Measurements from ENCODE around the gene BPIFA1. TPM values are rescaled to one million over a fixed set of nuclear protein-coding genes. Genes with fewer than 3 reads are reported as not detected.

Gene BPIFA1
- total and polyA plus RNA-seq, 2 donors (not counting 1 experiment from before 2014, with no cell fraction given), result not detected

- DNase-seq (ENCODE audit: low read depth in 2 of 2), result no peak
- Histone ChIP-seq H3K4me3 (replicated peaks in 1 of 4; ENCODE audit: control extremely low read depth in 1 of 4, insufficient read depth in 1 of 4, low read depth in 3 of 4, low read length in 4 of 4) (no peak overlapping the region), H3K36me3 (ENCODE audit: control insufficient read depth, insufficient read depth, low read length) (no peaks in the 10 kb centered on the region), H3K27ac (ENCODE audit: insufficient read depth, low read length) (no peak overlapping the region), H3K9me3 (ENCODE audit: control insufficient read depth, insufficient read depth, low read depth, low read length) (no peaks in the 10 kb centered on the region), H3K27me3 (ENCODE audit: control insufficient read depth, insufficient read depth, low read length) (peaks cover 3% of the 10 kb centered on the region), H2AFZ (ENCODE audit: low read length) (no peak overlapping the region), H3K4me2 (ENCODE audit: extremely low read depth, insufficient read depth, low read length) (no peak overlapping the region), H3K4me1 (ENCODE audit: control insufficient read depth, extremely low read depth, insufficient read depth, low read length) (no peaks in the 10 kb centered on the region), H3K79me2 (ENCODE audit: control insufficient read depth, insufficient read depth, low read length) (no peaks in the 10 kb centered on the region), H3K9ac (ENCODE audit: insufficient read depth, low read length) (no peak overlapping the region), H4K20me1 (ENCODE audit: control insufficient read depth, extremely low read depth, insufficient read depth, low read length) (no peaks in the 10 kb centered on the region)
- TF ChIP-seq EZH2 (IDR thresholded peaks at IDR 0.05; ENCODE audit: low read length, missing control alignments) (no peak), CTCF (conservative IDR thresholded peaks at IDR 0.05 in 1 of 2, IDR thresholded peaks at IDR 0.05 in 1 of 2; ENCODE audit: low read depth in 1 of 2, low read length in 2 of 2) (no peak)
Measured at GRCh38 chr20:33275215-33275614, 39.4 kb downstream of the BPIFA1 start.

GRCh38 chr20:33275871-33276270 is 40.1 kb downstream of the BPIFA1 start:
- DNase-seq (ENCODE audit: low read depth in 2 of 2), result no peak
- H3K79me2 ChIP-seq (ENCODE audit: control insufficient read depth, insufficient read depth, low read length), result no peaks in the 10 kb centered on the region
- no peak overlapping the region for H3K4me3 ChIP-seq (replicated peaks in 1 of 4; ENCODE audit: control extremely low read depth in 1 of 4, insufficient read depth in 1 of 4, low read depth in 3 of 4, low read length in 4 of 4)
- H3K4me1 ChIP-seq (ENCODE audit: control insufficient read depth, extremely low read depth, insufficient read depth, low read length), result no peaks in the 10 kb centered on the region
- no peaks in the 10 kb centered on the region for H4K20me1 ChIP-seq (ENCODE audit: control insufficient read depth, extremely low read depth, insufficient read depth, low read length)
- H3K27ac ChIP-seq (ENCODE audit: insufficient read depth, low read length), result no peak overlapping the region
- no peak for TF ChIP-seq CTCF (conservative IDR thresholded peaks at IDR 0.05 in 1 of 2, IDR thresholded peaks at IDR 0.05 in 1 of 2; ENCODE audit: low read depth in 1 of 2, low read length in 2 of 2)
- no peak for TF ChIP-seq EZH2 (IDR thresholded peaks at IDR 0.05; ENCODE audit: low read length, missing control alignments)
- H3K9ac ChIP-seq (ENCODE audit: insufficient read depth, low read length), result no peak overlapping the region
- H3K4me2 ChIP-seq (ENCODE audit: extremely low read depth, insufficient read depth, low read length), result no peak overlapping the region
- no peaks in the 10 kb centered on the region for H3K9me3 ChIP-seq (ENCODE audit: control insufficient read depth, insufficient read depth, low read depth, low read length)
- no peaks in the 10 kb centered on the region for H3K36me3 ChIP-seq (ENCODE audit: control insufficient read depth, insufficient read depth, low read length)
- peaks cover 3% of the 10 kb centered on the region for H3K27me3 ChIP-seq (ENCODE audit: control insufficient read depth, insufficient read depth, low read length)
- H2AFZ ChIP-seq (ENCODE audit: low read length), result no peak overlapping the region

GRCh38 chr20:33276303-33277113 is 40.7 kb downstream of the BPIFA1 start:
- Histone ChIP-seq H3K9me3 (ENCODE audit: control insufficient read depth, insufficient read depth, low read depth, low read length) (no peaks in the 10 kb centered on the region), H3K27ac (ENCODE audit: insufficient read depth, low read length) (no peak overlapping the region), H3K27me3 (ENCODE audit: control insufficient read depth, insufficient read depth, low read length) (peaks cover 3% of the 10 kb centered on the region), H3K4me1 (ENCODE audit: control insufficient read depth, extremely low read depth, insufficient read depth, low read length) (no peaks in the 10 kb centered on the region), H3K79me2 (ENCODE audit: control insufficient read depth, insufficient read depth, low read length) (no peaks in the 10 kb centered on the region), H3K9ac (ENCODE audit: insufficient read depth, low read length) (no peak overlapping the region), H3K4me2 (ENCODE audit: extremely low read depth, insufficient read depth, low read length) (no peak overlapping the region), H4K20me1 (ENCODE audit: control insufficient read depth, extremely low read depth, insufficient read depth, low read length) (no peaks in the 10 kb centered on the region), H2AFZ (ENCODE audit: low read length) (no peak overlapping the region), H3K36me3 (ENCODE audit: control insufficient read depth, insufficient read depth, low read length) (no peaks in the 10 kb centered on the region), H3K4me3 (replicated peaks in 1 of 4; ENCODE audit: control extremely low read depth in 1 of 4, insufficient read depth in 1 of 4, low read depth in 3 of 4, low read length in 4 of 4) (no peak overlapping the region)
- no peak for TF ChIP-seq CTCF (conservative IDR thresholded peaks at IDR 0.05 in 1 of 2, IDR thresholded peaks at IDR 0.05 in 1 of 2; ENCODE audit: low read depth in 1 of 2, low read length in 2 of 2)
- no peak for TF ChIP-seq EZH2 (IDR thresholded peaks at IDR 0.05; ENCODE audit: low read length, missing control alignments)
- DNase-seq (ENCODE audit: low read depth in 2 of 2), result no peak

Measured in fibroblast of lung (primary cell).